ENCODE results near the gene ACTR3C. TPM values are rescaled to one million over a fixed set of nuclear protein-coding genes. Genes with fewer than 3 reads are reported as not detected.

ACTR3C gene
- total and polyA plus RNA-seq, 2 of the 13 experiments (the other 11 are each of a cell fraction or from before 2014, with no cell fraction given): 3.8 to 7.5 TPM

DNA sequence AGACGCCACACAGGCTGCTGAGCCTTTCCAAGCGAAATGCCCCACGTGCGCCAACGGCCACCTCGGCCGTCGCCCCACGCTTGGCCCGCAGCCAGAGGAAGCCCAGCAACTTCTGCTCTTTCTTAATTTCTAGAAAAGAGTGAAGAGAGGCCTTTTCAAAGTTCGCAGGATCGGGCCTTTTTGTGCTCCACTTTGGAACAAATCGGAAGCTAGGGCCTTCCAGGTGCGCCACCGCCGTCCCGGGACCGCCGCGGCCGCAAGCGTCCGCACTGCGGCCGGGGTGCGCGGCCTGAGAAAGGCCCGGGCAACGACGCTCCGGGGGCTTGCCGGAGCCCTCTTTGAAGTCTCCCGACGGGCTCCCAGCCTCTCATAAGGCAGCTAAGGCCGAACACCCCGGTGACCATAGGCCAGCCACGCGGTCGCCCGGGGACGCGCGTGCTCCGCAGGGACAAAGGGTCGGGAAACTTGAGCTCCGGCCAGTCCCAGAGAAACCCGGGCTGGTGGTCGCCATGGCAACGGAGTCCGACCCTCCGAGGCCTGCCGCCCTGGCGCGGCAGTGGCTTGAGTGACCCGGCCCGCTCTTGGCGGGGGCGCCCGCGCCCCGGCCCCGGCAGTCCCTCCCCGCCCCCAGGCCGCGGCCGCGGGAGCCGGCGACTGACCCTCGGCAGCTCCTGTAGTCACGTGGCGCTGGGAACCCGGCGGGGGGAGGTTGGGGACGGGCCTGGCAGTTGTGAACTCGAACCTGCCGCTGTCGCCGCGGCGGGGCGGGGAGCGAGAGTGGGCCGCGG, 44.9 kb upstream of the ACTR3C start, which contains the start of gene REPIN1 (continued):
- TF ChIP-seq ZNF142 (CRISPR knock-in tag; IDR thresholded peaks at IDR 0.05) (peak; percentile 69), LBX2 (CRISPR knock-in tag; IDR thresholded peaks at IDR 0.05; ENCODE audit: borderline replicate concordance) (peak; percentile 23; the same call in 1 of the 2 replicates), SRSF4 (IDR thresholded peaks at IDR 0.05; ENCODE audit: low read depth, low read length, poor library complexity, severe bottlenecking) (no peak), ZNF207 (IDR thresholded peaks at IDR 0.05; ENCODE audit: borderline replicate concordance) (no peak), SIX1 (CRISPR knock-in tag; IDR thresholded peaks at IDR 0.05; ENCODE audit: borderline replicate concordance) (no peak), ZNF547 (CRISPR knock-in tag; IDR thresholded peaks at IDR 0.05) (peak; percentile 81), ZMYM3 (CRISPR knock-in tag; IDR thresholded peaks at IDR 0.05) (no peak), RARG (CRISPR knock-in tag; IDR thresholded peaks at IDR 0.05; ENCODE audit: low read depth) (no peak), SMYD3 (CRISPR knock-in tag; IDR thresholded peaks at IDR 0.05) (0 out of 2 replicates have a peak, but pooled peaks have one; percentile 55), THAP7 (CRISPR knock-in tag; IDR thresholded peaks at IDR 0.05) (no peak; the same call in none of the 2 replicates), HNRNPK (IDR thresholded peaks at IDR 0.05; ENCODE audit: low read depth, low read length, poor library complexity, severe bottlenecking) (peak; percentile 47), BATF2 (CRISPR knock-in tag; IDR thresholded peaks at IDR 0.05) (peak; percentile 73; the same call in 1 of the 2 replicates), ZNF777 (CRISPR knock-in tag; IDR thresholded peaks at IDR 0.05) (no peak; the same call in none of the 2 replicates), ZNF30 (CRISPR knock-in tag; IDR thresholded peaks at IDR 0.05) (peak; percentile 97), PTBP1 (IDR thresholded peaks at IDR 0.05; ENCODE audit: low read depth, low read length, poor library complexity, severe bottlenecking) (no peak)
- TF ChIP-seq, protein P1, sequence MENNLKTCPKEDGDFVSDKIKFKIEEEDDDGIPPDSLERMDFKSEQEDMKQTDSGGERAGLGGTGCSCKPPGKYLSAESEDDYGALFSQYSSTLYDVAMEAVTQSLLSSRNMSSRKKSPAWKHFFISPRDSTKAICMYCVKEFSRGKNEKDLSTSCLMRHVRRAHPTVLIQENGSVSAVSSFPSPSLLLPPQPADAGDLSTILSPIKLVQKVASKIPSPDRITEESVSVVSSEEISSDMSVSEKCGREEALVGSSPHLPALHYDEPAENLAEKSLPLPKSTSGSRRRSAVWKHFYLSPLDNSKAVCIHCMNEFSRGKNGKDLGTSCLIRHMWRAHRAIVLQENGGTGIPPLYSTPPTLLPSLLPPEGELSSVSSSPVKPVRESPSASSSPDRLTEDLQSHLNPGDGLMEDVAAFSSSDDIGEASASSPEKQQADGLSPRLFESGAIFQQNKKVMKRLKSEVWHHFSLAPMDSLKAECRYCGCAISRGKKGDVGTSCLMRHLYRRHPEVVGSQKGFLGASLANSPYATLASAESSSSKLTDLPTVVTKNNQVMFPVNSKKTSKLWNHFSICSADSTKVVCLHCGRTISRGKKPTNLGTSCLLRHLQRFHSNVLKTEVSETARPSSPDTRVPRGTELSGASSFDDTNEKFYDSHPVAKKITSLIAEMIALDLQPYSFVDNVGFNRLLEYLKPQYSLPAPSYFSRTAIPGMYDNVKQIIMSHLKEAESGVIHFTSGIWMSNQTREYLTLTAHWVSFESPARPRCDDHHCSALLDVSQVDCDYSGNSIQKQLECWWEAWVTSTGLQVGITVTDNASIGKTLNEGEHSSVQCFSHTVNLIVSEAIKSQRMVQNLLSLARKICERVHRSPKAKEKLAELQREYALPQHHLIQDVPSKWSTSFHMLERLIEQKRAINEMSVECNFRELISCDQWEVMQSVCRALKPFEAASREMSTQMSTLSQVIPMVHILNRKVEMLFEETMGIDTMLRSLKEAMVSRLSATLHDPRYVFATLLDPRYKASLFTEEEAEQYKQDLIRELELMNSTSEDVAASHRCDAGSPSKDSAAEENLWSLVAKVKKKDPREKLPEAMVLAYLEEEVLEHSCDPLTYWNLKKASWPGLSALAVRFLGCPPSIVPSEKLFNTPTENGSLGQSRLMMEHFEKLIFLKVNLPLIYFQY (CRISPR knock-in tag; IDR thresholded peaks at IDR 0.05; ENCODE audit: borderline replicate concordance): 0 out of 2 replicates have a peak, but pooled peaks have one; percentile 21

Data from HepG2 (cell line).